ENCODE data around the gene ID3. TPM values are rescaled to one million over a fixed set of nuclear protein-coding genes. Genes with fewer than 3 reads are reported as not detected.

The ID3 gene
- total RNA-seq, 2 donors from 2014 or later: 65.9 to 118 TPM

DNA sequence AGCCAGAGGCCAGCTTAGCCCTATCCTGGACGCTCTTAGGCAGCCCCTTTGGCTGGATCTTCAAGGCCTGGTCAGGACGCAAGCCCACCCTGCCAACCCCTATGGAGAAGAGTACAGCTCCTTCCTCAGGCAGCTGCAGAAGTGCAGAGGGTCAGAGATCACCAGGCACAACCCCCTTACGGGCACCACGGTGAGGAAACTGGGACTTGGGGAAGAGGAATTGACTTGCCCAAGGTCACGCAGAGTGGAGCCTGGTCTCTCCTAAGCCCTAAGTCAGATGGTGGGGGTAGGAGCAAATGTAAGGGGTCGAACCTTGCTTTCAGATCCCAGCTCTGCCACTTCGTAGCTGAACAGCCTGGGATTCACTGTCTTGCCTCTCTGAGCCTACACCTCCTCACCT, 31.9 kb downstream of the ID3 start:
- TF ChIP-seq POLR2A (IDR thresholded peaks at IDR 0.05) (no peak), CTCF (IDR thresholded peaks at IDR 0.05) (no peak)
- WGBS, 2 donors: 72 to 77% methylated on average over 5 to 7 of the region's 7 CpGs
- no peak for DNase-seq
- H3K9me3 ChIP-seq: no peaks in the 10 kb centered on the region
- H3K4me3 ChIP-seq: no peak overlapping the region
- H3K27ac ChIP-seq: no peak overlapping the region
- intact Hi-C loops (cut with DNase I): no loop called here
- no peak for ATAC-seq
- peaks cover 31% of the 10 kb centered on the region for H3K4me1 ChIP-seq
- no peaks in the 10 kb centered on the region for H3K36me3 ChIP-seq (replicated peaks in 1 of 2; ENCODE audit: insufficient read depth in 1 of 2, low read depth in 2 of 2)
- H3K27me3 ChIP-seq: no peaks in the 10 kb centered on the region

GRCh38 chr1:23526329-23527041, 32.8 kb downstream of the ID3 start:
- H3K4me1 ChIP-seq: peaks cover 26% of the 10 kb centered on the region
- H3K27me3 ChIP-seq: no peaks in the 10 kb centered on the region
- WGBS, 2 donors: 75 to 94% methylated on average over 6 to 7 of the region's 8 CpGs
- TF ChIP-seq POLR2A (IDR thresholded peaks at IDR 0.05) (no peak), CTCF (IDR thresholded peaks at IDR 0.05) (no peak)
- ATAC-seq (no peak), DNase-seq (no peak)
- H3K9me3 ChIP-seq: no peaks in the 10 kb centered on the region
- no peak overlapping the region for H3K27ac ChIP-seq
- H3K36me3 ChIP-seq (replicated peaks in 1 of 2; ENCODE audit: insufficient read depth in 1 of 2, low read depth in 2 of 2): no peaks in the 10 kb centered on the region
- no peak overlapping the region for H3K4me3 ChIP-seq
- intact Hi-C loops (cut with DNase I): no loop called here

DNA sequence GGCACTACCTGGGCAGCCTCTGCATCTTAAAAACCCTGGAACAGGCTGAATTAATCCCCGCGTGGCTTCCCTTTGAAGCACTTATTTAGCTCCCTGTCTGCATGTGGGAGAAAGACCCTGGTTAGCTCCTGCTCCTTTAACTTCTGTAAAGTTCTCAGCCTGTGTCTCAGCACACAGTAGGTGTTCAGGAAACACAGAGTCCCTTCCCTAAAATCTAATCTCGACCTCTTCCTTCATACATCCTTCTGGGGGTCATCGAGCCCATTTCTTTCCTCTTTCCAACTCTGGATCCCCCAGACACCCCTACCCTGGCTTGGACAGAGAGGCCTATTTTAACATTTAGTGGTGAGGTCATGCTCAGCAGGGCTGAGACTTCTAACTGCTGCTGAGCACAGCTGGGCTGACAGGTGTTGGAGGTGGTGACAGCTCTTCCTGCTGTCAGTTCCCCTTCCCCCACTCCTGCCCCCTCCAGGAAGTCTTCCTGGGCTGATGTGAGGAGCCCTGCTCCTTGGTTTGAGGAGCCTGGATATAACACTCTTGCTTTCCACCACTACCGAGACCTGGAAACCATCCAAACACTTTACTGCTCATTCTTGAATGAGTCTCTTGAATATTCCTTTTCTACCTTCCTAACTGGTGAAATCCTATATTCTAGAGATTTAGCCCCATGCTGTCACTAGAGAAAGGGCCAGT, 33.6 kb downstream of the ID3 start:
- intact Hi-C loops (cut with DNase I): no loop called here
- Histone ChIP-seq H3K36me3 (replicated peaks in 1 of 2; ENCODE audit: insufficient read depth in 1 of 2, low read depth in 2 of 2) (no peaks in the 10 kb centered on the region), H3K4me1 (peaks cover 20% of the 10 kb centered on the region), H3K27me3 (no peaks in the 10 kb centered on the region), H3K4me3 (no peak overlapping the region), H3K9me3 (no peaks in the 10 kb centered on the region), H3K27ac (no peak overlapping the region)
- TF ChIP-seq CTCF (IDR thresholded peaks at IDR 0.05) (no peak), POLR2A (IDR thresholded peaks at IDR 0.05) (no peak)
- DNase-seq (no peak), ATAC-seq (no peak)
- 70 to 87% methylated on average over 5 of the region's 5 CpGs for WGBS, 2 donors

GRCh38 chr1:23524716-23525401, 34.4 kb downstream of the ID3 start:
- Histone ChIP-seq H3K36me3 (replicated peaks in 1 of 2; ENCODE audit: insufficient read depth in 1 of 2, low read depth in 2 of 2) (no peaks in the 10 kb centered on the region), H3K27me3 (no peaks in the 10 kb centered on the region), H3K27ac (no peak overlapping the region), H3K9me3 (no peaks in the 10 kb centered on the region), H3K4me3 (no peak overlapping the region), H3K4me1 (peaks cover 12% of the 10 kb centered on the region)
- DNase-seq: no peak
- no peak for ATAC-seq
- TF ChIP-seq POLR2A (IDR thresholded peaks at IDR 0.05) (no peak), CTCF (IDR thresholded peaks at IDR 0.05) (no peak)
- WGBS, 2 donors: 44 to 46% methylated on average over 3 to 9 of the region's 9 CpGs
- intact Hi-C loops (cut with DNase I): no loop called here
